ENCODE data around the gene SUSD2. TPM values are rescaled to one million over a fixed set of nuclear protein-coding genes. Genes with fewer than 3 reads are reported as not detected.
"Not testable (repeated sequence)": the region's sequence is repeated elsewhere in the genome, so short reads cannot be mapped to it uniquely, and the experiment has no call there.

SUSD2 gene
- polyA plus RNA-seq, 6 donors from 2014 or later = 0.09 TPM; not detected in 5

- Mint-ChIP-seq H3K4me3 (no peak overlapping the region), H3K27ac (peak overlapping the region in 1 of 6 donors; percentile 18), H3K4me1 (peaks cover 0 to 7% (median 0%) of the 10 kb centered on the region in 3 donors), H3K36me3 (no peaks in the 10 kb centered on the region), H3K27me3 (no peaks in the 10 kb centered on the region), H3K9me3 (no peaks in the 10 kb centered on the region)
- no peak for ATAC-seq (ENCODE audit: low read depth in 2 of 2)
- DNase-seq = no peak
Observed at GRCh38 chr22:24181996-24182899, 961 bp downstream of the SUSD2 start.

- not testable (repeated sequence) for H3K36me3 Mint-ChIP-seq; H3K4me3 Mint-ChIP-seq; H3K27me3 Mint-ChIP-seq; H3K4me1 Mint-ChIP-seq; H3K9me3 Mint-ChIP-seq; ATAC-seq (ENCODE audit: low read depth in 2 of 2); DNase-seq
- H3K27ac Mint-ChIP-seq = peak overlapping the region in 1 of 6 donors; percentile 18
Observed at GRCh38 chr22:24182900-24183246, 1.6 kb downstream of the SUSD2 start.

GRCh38 chr22:24183321-24184031, 2.2 kb downstream of the SUSD2 start:
- H3K9me3 Mint-ChIP-seq = no peaks in the 10 kb centered on the region
- H3K4me1 Mint-ChIP-seq = peaks cover 0 to 7% (median 0%) of the 10 kb centered on the region in 3 donors
- peak in 1 of 2 donors; percentile 53 for ATAC-seq (ENCODE audit: low read depth in 2 of 2)
- no peak overlapping the region for H3K4me3 Mint-ChIP-seq
- no peak for DNase-seq
- H3K36me3 Mint-ChIP-seq = no peaks in the 10 kb centered on the region
- no peak overlapping the region for H3K27ac Mint-ChIP-seq
- H3K27me3 Mint-ChIP-seq = no peaks in the 10 kb centered on the region

- Mint-ChIP-seq H3K4me1 (peaks cover 0 to 7% (median 0%) of the 10 kb centered on the region in 3 donors), H3K27ac (peak overlapping the region in 1 of 6 donors; percentile 10), H3K27me3 (no peaks in the 10 kb centered on the region), H3K36me3 (no peaks in the 10 kb centered on the region), H3K4me3 (no peak overlapping the region), H3K9me3 (no peaks in the 10 kb centered on the region)
- ATAC-seq (ENCODE audit: low read depth in 2 of 2) (no peak), DNase-seq (no peak)
Observed at GRCh38 chr22:24184057-24184798, 2.9 kb downstream of the SUSD2 start.

- ATAC-seq (ENCODE audit: low read depth in 2 of 2) = no peak
- no peaks in the 10 kb centered on the region for H3K9me3 Mint-ChIP-seq
- no peak overlapping the region for H3K27ac Mint-ChIP-seq
- H3K4me1 Mint-ChIP-seq = peaks cover 0 to 7% (median 0%) of the 10 kb centered on the region in 3 donors
- no peak overlapping the region for H3K4me3 Mint-ChIP-seq
- no peaks in the 10 kb centered on the region for H3K27me3 Mint-ChIP-seq
- no peaks in the 10 kb centered on the region for H3K36me3 Mint-ChIP-seq
- DNase-seq = no peak
Observed at GRCh38 chr22:24185001-24185500, 3.8 kb downstream of the SUSD2 start.

- H3K4me3 Mint-ChIP-seq = no peak overlapping the region
- no peaks in the 10 kb centered on the region for H3K36me3 Mint-ChIP-seq
- no peak overlapping the region for H3K27ac Mint-ChIP-seq
- H3K4me1 Mint-ChIP-seq = peaks cover 0 to 7% (median 0%) of the 10 kb centered on the region in 3 donors
- no peak for DNase-seq
- H3K27me3 Mint-ChIP-seq = no peaks in the 10 kb centered on the region
- H3K9me3 Mint-ChIP-seq = no peaks in the 10 kb centered on the region
- ATAC-seq (ENCODE audit: low read depth in 2 of 2) = no peak
Observed at GRCh38 chr22:24185501-24186351, 4.4 kb downstream of the SUSD2 start.

- ATAC-seq (ENCODE audit: low read depth in 2 of 2) (no peak), DNase-seq (no peak)
- Mint-ChIP-seq H3K4me3 (no peak overlapping the region), H3K27me3 (no peaks in the 10 kb centered on the region), H3K27ac (no peak overlapping the region), H3K36me3 (no peaks in the 10 kb centered on the region), H3K4me1 (peaks cover 0 to 7% (median 0%) of the 10 kb centered on the region in 3 donors), H3K9me3 (no peaks in the 10 kb centered on the region)
Observed at GRCh38 chr22:24186352-24186740, 5.1 kb downstream of the SUSD2 start.

- Mint-ChIP-seq H3K4me1 (peaks cover 0 to 7% (median 0%) of the 10 kb centered on the region in 3 donors), H3K4me3 (no peak overlapping the region), H3K27me3 (no peaks in the 10 kb centered on the region), H3K27ac (no peak overlapping the region), H3K9me3 (no peaks in the 10 kb centered on the region), H3K36me3 (no peaks in the 10 kb centered on the region)
- ATAC-seq (ENCODE audit: low read depth in 2 of 2) (no peak), DNase-seq (no peak)
Observed at GRCh38 chr22:24186892-24187670, 5.8 kb downstream of the SUSD2 start.

GRCh38 chr22:24187731-24188644, 6.7 kb downstream of the SUSD2 start:
- DNase-seq (no peak), ATAC-seq (ENCODE audit: low read depth in 2 of 2) (no peak)
- Mint-ChIP-seq H3K36me3 (no peaks in the 10 kb centered on the region), H3K27me3 (no peaks in the 10 kb centered on the region), H3K4me3 (no peak overlapping the region), H3K9me3 (no peaks in the 10 kb centered on the region), H3K27ac (peak overlapping the region in 2 of 6 donors; percentile 24 to 54), H3K4me1 (peaks cover 0 to 7% (median 0%) of the 10 kb centered on the region in 3 donors)

GRCh38 chr22:24188705-24189248, 7.5 kb downstream of the SUSD2 start:
- no peaks in the 10 kb centered on the region for H3K27me3 Mint-ChIP-seq
- no peak overlapping the region for H3K4me3 Mint-ChIP-seq
- DNase-seq (no peak), ATAC-seq (ENCODE audit: low read depth in 2 of 2) (no peak)
- no peak overlapping the region for H3K27ac Mint-ChIP-seq
- H3K4me1 Mint-ChIP-seq = peaks cover 0 to 2% (median 0%) of the 10 kb centered on the region in 3 donors
- no peaks in the 10 kb centered on the region for H3K9me3 Mint-ChIP-seq
- no peaks in the 10 kb centered on the region for H3K36me3 Mint-ChIP-seq

All from naive B cell (primary cell).